ENCODE data around the gene UBE2J2. TPM values are rescaled to one million over a fixed set of nuclear protein-coding genes. Genes with fewer than 3 reads are reported as not detected.

UBE2J2 gene
- total RNA-seq = 10 to 100 TPM; 30.2 to 70.0 (median 60.0) TPM

- Histone ChIP-seq H3K36me3 (peaks cover 2% of the 10 kb centered on the region), H3K4me1 (peaks cover 44% of the 10 kb centered on the region), H3K27ac (peak within 1 kb of the TSS; percentile 85), H3K4me3 (peak within 1 kb of the TSS; percentile 77), H3K9me3 (no peaks in the 10 kb centered on the region), H3K27me3 (no peaks in the 10 kb centered on the region)
- no peak for TF ChIP-seq EP300 (IDR thresholded peaks at IDR 0.05)
- TF ChIP-seq CTCF (IDR thresholded peaks at IDR 0.05) = no peak
- TF ChIP-seq POLR2AphosphoS5 (IDR thresholded peaks at IDR 0.05) = peak in 1 of 3 donors; percentile 61
- peak in 1 of 2 donors; percentile 48 for TF ChIP-seq POLR2A (IDR thresholded peaks at IDR 0.05)
- WGBS = 0% methylated on average over 11 of the region's 105 CpGs
- DNase-seq (ENCODE audit: low spot score in 2 of 2) = peak; percentile 96 to 98
Observed at GRCh38 chr1:1273512-1274298, at the start of gene UBE2J2. UBE2J2 (minus strand) TSS chr1:1273854; CDS start chr1:1267992, 5,862 bp downstream.

GRCh38 chr1:1322952-1323351 is 49.3 kb upstream of the UBE2J2 start:
- Histone ChIP-seq H3K4me1 (peaks cover 66% of the 10 kb centered on the region), H3K36me3 (peaks cover 34% of the 10 kb centered on the region), H3K9me3 (no peaks in the 10 kb centered on the region), H3K4me3 (no peak overlapping the region), H3K27ac (no peak overlapping the region), H3K27me3 (no peaks in the 10 kb centered on the region)
- DNase-seq (ENCODE audit: low spot score in 2 of 2) = no peak
- TF ChIP-seq POLR2A (IDR thresholded peaks at IDR 0.05) (no peak), POLR2AphosphoS5 (IDR thresholded peaks at IDR 0.05) (no peak), CTCF (IDR thresholded peaks at IDR 0.05) (no peak), EP300 (IDR thresholded peaks at IDR 0.05) (no peak)
- 81% methylated on average over 10 of the region's 10 CpGs for WGBS

- no peak overlapping the region for H3K4me3 ChIP-seq
- no peak for DNase-seq (ENCODE audit: low spot score in 2 of 2)
- H3K27ac ChIP-seq = no peak overlapping the region
- TF ChIP-seq CTCF (IDR thresholded peaks at IDR 0.05) (no peak), EP300 (IDR thresholded peaks at IDR 0.05) (no peak), POLR2AphosphoS5 (IDR thresholded peaks at IDR 0.05) (no peak), POLR2A (IDR thresholded peaks at IDR 0.05) (no peak)
- peaks cover 71% of the 10 kb centered on the region for H3K4me1 ChIP-seq
- no peaks in the 10 kb centered on the region for H3K27me3 ChIP-seq
- no peaks in the 10 kb centered on the region for H3K9me3 ChIP-seq
- WGBS = 89% methylated on average over 10 of the region's 14 CpGs
- peaks cover 28% of the 10 kb centered on the region for H3K36me3 ChIP-seq
Observed at GRCh38 chr1:1322418-1322817, 48.8 kb upstream of the UBE2J2 start.

GRCh38 chr1:1321477-1321876 is 47.8 kb upstream of the UBE2J2 start:
- H3K4me3 ChIP-seq = no peak overlapping the region
- H3K36me3 ChIP-seq = peaks cover 24% of the 10 kb centered on the region
- H3K4me1 ChIP-seq = peaks cover 75% of the 10 kb centered on the region
- H3K27me3 ChIP-seq = no peaks in the 10 kb centered on the region
- H3K27ac ChIP-seq = no peak overlapping the region
- no CpG with 5 or more reads among the region's 8 CpGs for WGBS
- no peak for DNase-seq (ENCODE audit: low spot score in 2 of 2)
- TF ChIP-seq POLR2AphosphoS5 (IDR thresholded peaks at IDR 0.05) = no peak
- H3K9me3 ChIP-seq = no peaks in the 10 kb centered on the region

- H3K27me3 ChIP-seq = no peaks in the 10 kb centered on the region
- TF ChIP-seq POLR2A (IDR thresholded peaks at IDR 0.05) = no peak
- no peak for TF ChIP-seq CTCF (IDR thresholded peaks at IDR 0.05)
- no peak for TF ChIP-seq POLR2AphosphoS5 (IDR thresholded peaks at IDR 0.05)
- no peak for TF ChIP-seq EP300 (IDR thresholded peaks at IDR 0.05)
- H3K27ac ChIP-seq = no peak overlapping the region
- no peaks in the 10 kb centered on the region for H3K9me3 ChIP-seq
- DNase-seq (ENCODE audit: low spot score in 2 of 2) = no peak
- no CpG with 5 or more reads among the region's 23 CpGs for WGBS
- peaks cover 24% of the 10 kb centered on the region for H3K36me3 ChIP-seq
- peaks cover 68% of the 10 kb centered on the region for H3K4me1 ChIP-seq
- H3K4me3 ChIP-seq = no peak overlapping the region
Observed at GRCh38 chr1:1320666-1321448, 47.2 kb upstream of the UBE2J2 start.

All from suprapubic skin (tissue), 4 donors.